NCI-H82 treated with DMSO at 0.1 percent for 48 hours (cell line): Measurements from ENCODE around the gene GTF2IRD1.
A peak's percentile ranks its signal among the peaks of the same experiment; 100 is the strongest.
"Not testable (repeated sequence)": the region's sequence is repeated elsewhere in the genome, so short reads cannot be mapped to it uniquely, and the experiment has no call there.

Experiments
- DNase-seq: peaks from one replicate; lab custom pipeline; 2025; ENCODE audit not compliant: unreplicated experiment; lab: John Stamatoyannopoulos, UW

GTF2IRD1 gene

GRCh38 chr7:74485611-74486010 lies 31.9 kb downstream of the GTF2IRD1 start:
- DNase-seq, result no peak

- DNase-seq, result not testable (repeated sequence)
Measured at GRCh38 chr7:74488518-74489030, 34.9 kb downstream of the GTF2IRD1 start.

GRCh38 chr7:74489997-74490945 lies 36.6 kb downstream of the GTF2IRD1 start:
- no peak for DNase-seq

- DNase-seq, result not testable (repeated sequence)
Measured at GRCh38 chr7:74491490-74491889, 37.8 kb downstream of the GTF2IRD1 start.

- peak; percentile 54 for DNase-seq
Measured at GRCh38 chr7:74493295-74493694, 39.6 kb downstream of the GTF2IRD1 start.

- no peak for DNase-seq
Measured at GRCh38 chr7:74494076-74494548, 40.4 kb downstream of the GTF2IRD1 start.

GRCh38 chr7:74495112-74496086 lies 41.7 kb downstream of the GTF2IRD1 start:
- DNase-seq, result no peak

GRCh38 chr7:74496272-74496671 lies 42.6 kb downstream of the GTF2IRD1 start:
- DNase-seq, result no peak

GRCh38 chr7:74496773-74497172 lies 43.1 kb downstream of the GTF2IRD1 start:
- not testable (repeated sequence) for DNase-seq

- DNase-seq, result no peak
Measured at GRCh38 chr7:74498354-74498753, 44.6 kb downstream of the GTF2IRD1 start.

- no peak for DNase-seq
Measured at GRCh38 chr7:74498996-74499834, 45.5 kb downstream of the GTF2IRD1 start.

GRCh38 chr7:74499835-74500388 lies 46.2 kb downstream of the GTF2IRD1 start:
- no peak for DNase-seq

GRCh38 chr7:74501298-74501697 lies 47.6 kb downstream of the GTF2IRD1 start:
- no peak for DNase-seq

- DNase-seq, result no peak
Measured at GRCh38 chr7:74502216-74502891, 48.6 kb downstream of the GTF2IRD1 start.

- no peak for DNase-seq
Measured at GRCh38 chr7:74503061-74503460, 49.4 kb downstream of the GTF2IRD1 start.

GRCh38 chr7:74503943-74504342 lies 50.2 kb downstream of the GTF2IRD1 start:
- no peak for DNase-seq

- DNase-seq, result peak; percentile 30
Measured at GRCh38 chr7:74505471-74506324, 52.0 kb downstream of the GTF2IRD1 start.

GRCh38 chr7:74506325-74506724 lies 52.6 kb downstream of the GTF2IRD1 start:
- DNase-seq, result no peak
